Nephron progenitor cell (in vitro differentiated cells): Measurements from ENCODE around the gene TMEM158.

Source experiments
- DNase-seq: peaks from one replicate; pipeline ENCODE4 v3.0.0; 2021
- H3K27ac Mint-ChIP-seq: 2 replicates; pipeline ENCODE4 v1.8.0; 2021; ENCODE audit warnings: mild to moderate bottlenecking, moderate library complexity, mixed read lengths
- H3K27me3 Mint-ChIP-seq: 2 replicates; pipeline ENCODE4 v1.8.0; 2021; ENCODE audit warnings: mild to moderate bottlenecking, low read depth, mixed read lengths; ENCODE audit not compliant: poor library complexity
- H3K36me3 Mint-ChIP-seq: 2 replicates; pipeline ENCODE4 v1.8.0; 2021; ENCODE audit warnings: low read depth, mixed read lengths
- H3K4me1 Mint-ChIP-seq: 2 replicates; pipeline ENCODE4 v1.8.0; 2021; ENCODE audit warnings: mixed read lengths
- H3K4me3 Mint-ChIP-seq: 2 replicates; pipeline ENCODE4 v1.8.0; 2021; ENCODE audit warnings: mild to moderate bottlenecking, moderate library complexity, mixed read lengths
- H3K9me3 Mint-ChIP-seq: 2 replicates; pipeline ENCODE4 v1.8.0; 2021; ENCODE audit warnings: mild to moderate bottlenecking, moderate library complexity, mixed read lengths
- CTCF ChIP-seq: fragments of 200-600 bp; sonication (generic); IDR thresholded peaks from 2 replicates; pipeline ENCODE4 v1.5.0; 2021; ENCODE audit warnings: antibody characterized with exemption

Gene TMEM158

GRCh38 chr3:45218578-45219390, 7.3 kb downstream of the TMEM158 start:
- Mint-ChIP-seq H3K36me3 (no peaks in the 10 kb centered on the region), H3K9me3 (no peaks in the 10 kb centered on the region), H3K4me1 (no peaks in the 10 kb centered on the region), H3K27ac (no peak overlapping the region), H3K27me3 (peaks cover 31% of the 10 kb centered on the region), H3K4me3 (no peak overlapping the region)
- DNase-seq: no peak
- TF ChIP-seq CTCF: no peak

- Mint-ChIP-seq H3K36me3 (no peaks in the 10 kb centered on the region), H3K4me3 (no peak overlapping the region), H3K27ac (no peak overlapping the region), H3K9me3 (no peaks in the 10 kb centered on the region), H3K4me1 (no peaks in the 10 kb centered on the region), H3K27me3 (peaks cover 12% of the 10 kb centered on the region)
- no peak for DNase-seq
- TF ChIP-seq CTCF: no peak
Observed at GRCh38 chr3:45216021-45216609, 10.0 kb downstream of the TMEM158 start.

DNA sequence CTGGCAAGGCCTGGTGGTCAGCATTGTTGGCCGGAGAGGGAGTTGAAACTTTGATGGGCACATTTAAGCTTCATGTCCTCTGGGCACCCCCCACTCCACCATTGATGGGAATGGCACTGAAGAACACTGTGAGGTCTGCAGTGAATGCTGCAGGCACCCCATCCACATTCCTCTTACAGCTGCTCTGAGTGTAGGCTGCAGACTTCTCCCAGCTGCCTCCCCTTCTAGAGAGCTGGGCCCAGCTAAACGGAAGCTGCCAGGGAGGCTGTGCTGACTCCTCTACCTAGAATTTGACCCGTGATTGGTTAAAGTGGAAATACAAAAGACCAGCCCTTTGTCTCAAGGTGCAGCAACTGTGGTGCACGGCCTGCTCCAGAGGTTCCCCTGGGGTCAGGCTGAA, 10.6 kb downstream of the TMEM158 start:
- no peak overlapping the region for H3K27ac Mint-ChIP-seq
- no peak for TF ChIP-seq CTCF
- H3K4me3 Mint-ChIP-seq: no peak overlapping the region
- no peaks in the 10 kb centered on the region for H3K36me3 Mint-ChIP-seq
- no peak for DNase-seq
- peaks cover 4% of the 10 kb centered on the region for H3K4me1 Mint-ChIP-seq
- H3K27me3 Mint-ChIP-seq: peaks cover 13% of the 10 kb centered on the region
- H3K9me3 Mint-ChIP-seq: no peaks in the 10 kb centered on the region

DNA sequence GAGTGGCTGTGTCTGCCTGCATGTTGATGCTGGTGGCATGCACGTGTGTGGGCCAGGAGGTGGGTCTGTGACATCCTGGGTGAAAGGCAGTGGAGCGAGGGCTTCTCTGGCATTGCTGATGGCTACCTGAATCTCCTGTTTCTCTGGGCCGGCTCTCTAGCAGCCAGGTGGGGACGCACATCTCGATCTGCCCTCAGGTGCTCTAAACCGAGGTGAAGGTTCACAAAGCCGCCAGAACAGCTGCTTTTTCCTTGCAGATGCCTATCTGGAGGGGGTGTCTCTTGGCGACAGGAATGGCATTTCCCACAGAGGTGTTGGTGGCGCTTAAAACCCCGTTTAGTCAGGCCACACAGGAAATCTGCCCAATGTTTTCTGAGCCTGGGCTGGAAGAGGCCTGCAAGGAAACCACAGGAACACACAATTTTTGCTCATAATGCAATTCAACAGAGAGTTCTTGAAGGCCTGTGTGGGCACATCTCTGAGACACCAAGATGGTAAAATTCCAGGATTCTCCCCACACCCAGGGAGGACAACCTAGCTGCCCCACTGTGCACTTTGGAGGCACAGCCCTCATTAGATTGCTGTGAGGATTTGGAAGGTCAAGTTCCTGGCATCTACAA, 11.9 kb downstream of the TMEM158 start:
- peaks cover 6% of the 10 kb centered on the region for H3K4me1 Mint-ChIP-seq
- H3K27me3 Mint-ChIP-seq: peaks cover 14% of the 10 kb centered on the region
- H3K4me3 Mint-ChIP-seq: no peak overlapping the region
- no peaks in the 10 kb centered on the region for H3K36me3 Mint-ChIP-seq
- TF ChIP-seq CTCF: no peak
- DNase-seq: no peak
- no peaks in the 10 kb centered on the region for H3K9me3 Mint-ChIP-seq
- no peak overlapping the region for H3K27ac Mint-ChIP-seq

GRCh38 chr3:45212095-45212468, 14.0 kb downstream of the TMEM158 start:
- H3K27me3 Mint-ChIP-seq: peaks cover 11% of the 10 kb centered on the region

More at GRCh38 chr3:45212095-45212468, 14.0 kb downstream of the TMEM158 start:
- Mint-ChIP-seq H3K4me3 (no peak overlapping the region), H3K4me1 (peaks cover 6% of the 10 kb centered on the region), H3K36me3 (no peaks in the 10 kb centered on the region), H3K9me3 (no peaks in the 10 kb centered on the region), H3K27ac (no peak overlapping the region)
- no peak for DNase-seq
- TF ChIP-seq CTCF: no peak
